SK-MEL-5 (cell line): ENCODE data around the gene FRMPD1. TPM values are rescaled to one million over a fixed set of nuclear protein-coding genes. Genes with fewer than 3 reads are reported as not detected.
"Not testable (repeated sequence)": the region's sequence is repeated elsewhere in the genome, so short reads cannot be mapped to it uniquely, and the experiment has no call there.

ENCODE experiments used
- DNase-seq: peaks from one replicate; pipeline ENCODE4 v3.0.0-alpha.2; 2016; ENCODE audit warnings: low read depth, low spot score
- in situ Hi-C: cut with HindIII; loops from 2 replicates; pipeline ENCODE4 v1.10.0; 2016; ENCODE audit warnings: low sequenced_read_pairs, high pct_unique_total_duplicates, low pct_unique_long_range_greater_than_20kb
- total RNA-seq: library from RNA; depleted of rRNA; stranded (reverse); fragments of >200 nt; shearing (Covaris generic); gene quantifications from 2 replicates; pipeline ENCODE4 v1.2.3, GENCODE V29; 2014

Gene FRMPD1
- total RNA-seq, 1 experiment from 2014 or later: not detected

- no peak for DNase-seq
- in situ Hi-C loops: no loop called here
Observed at GRCh38 chr9:37746448-37747270, 95.9 kb downstream of the FRMPD1 start.

DNA sequence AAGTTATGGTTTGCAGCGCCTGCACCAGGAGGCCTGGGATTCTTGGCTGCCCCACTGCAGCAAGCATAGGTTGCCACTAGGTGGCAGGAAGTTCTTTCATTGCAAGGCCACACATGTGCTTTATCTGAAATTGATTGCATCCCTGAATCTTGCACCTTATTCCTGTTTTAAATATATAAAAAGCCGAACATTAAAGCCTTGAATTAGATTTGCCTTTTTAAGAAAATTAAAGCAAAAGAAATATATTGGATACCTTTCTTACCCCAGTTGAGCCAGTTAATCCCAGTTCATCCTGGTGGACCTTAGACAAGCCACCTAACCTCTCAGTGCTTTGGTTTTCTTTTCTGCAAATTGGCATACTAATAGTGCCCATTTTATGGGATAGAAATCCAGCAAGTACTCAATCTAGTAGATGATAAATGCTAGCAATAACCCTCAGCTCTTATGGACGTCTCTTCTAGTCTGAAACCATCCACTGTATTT, 96.6 kb downstream of the FRMPD1 start:
- in situ Hi-C loops: no loop called here

GRCh38 chr9:37749129-37749528, 98.4 kb downstream of the FRMPD1 start:
- DNase-seq: no peak
- in situ Hi-C loops: no loop called here

More for the DNA sequence above, 96.6 kb downstream of the FRMPD1 start:
- DNase-seq: peak; percentile 68

DNA sequence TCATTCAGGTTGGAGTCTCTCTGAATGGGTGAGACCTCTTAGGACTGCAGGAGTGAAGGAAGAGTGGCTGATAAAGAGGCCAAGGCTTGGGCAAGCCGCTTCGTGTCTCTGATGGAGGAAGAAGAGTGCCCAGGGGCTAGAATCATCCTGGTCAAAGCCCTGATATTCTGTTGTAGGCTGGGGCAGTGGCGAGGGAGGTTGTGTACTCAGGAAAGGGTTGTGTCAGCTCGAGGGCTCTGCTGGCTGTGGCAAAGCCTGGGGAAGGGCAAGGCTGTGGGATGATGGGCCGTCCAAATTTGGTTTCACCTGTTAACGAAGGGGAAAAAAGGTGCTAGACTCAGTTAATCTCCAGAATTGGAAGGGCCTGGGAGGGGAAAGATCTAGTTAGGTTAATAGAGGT, 100.4 kb downstream of the FRMPD1 start:
- DNase-seq: no peak
- in situ Hi-C loops: no loop called here

DNA sequence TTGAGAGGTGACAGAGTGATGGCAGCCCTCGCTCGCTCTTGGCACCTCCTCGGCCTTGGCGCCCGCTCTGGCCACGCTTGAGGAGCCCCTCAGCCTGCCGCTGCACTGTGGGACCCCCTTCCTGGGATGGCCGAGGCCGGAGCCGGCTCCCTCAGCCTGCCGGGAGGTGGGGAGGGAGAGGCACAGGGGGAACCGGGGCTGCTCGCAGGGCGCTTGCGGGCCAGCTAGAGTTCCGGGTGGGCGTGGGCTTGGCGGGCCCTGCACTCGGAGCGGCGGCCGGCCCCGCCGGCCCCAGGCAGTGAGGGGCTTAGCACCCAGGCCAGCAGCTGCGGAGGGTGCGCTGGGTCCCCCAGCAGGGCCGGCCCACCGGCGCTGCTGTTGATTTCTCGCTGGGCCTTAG, 101.0 kb downstream of the FRMPD1 start:
- in situ Hi-C loops, DNase-seq: not testable (repeated sequence)

DNA sequence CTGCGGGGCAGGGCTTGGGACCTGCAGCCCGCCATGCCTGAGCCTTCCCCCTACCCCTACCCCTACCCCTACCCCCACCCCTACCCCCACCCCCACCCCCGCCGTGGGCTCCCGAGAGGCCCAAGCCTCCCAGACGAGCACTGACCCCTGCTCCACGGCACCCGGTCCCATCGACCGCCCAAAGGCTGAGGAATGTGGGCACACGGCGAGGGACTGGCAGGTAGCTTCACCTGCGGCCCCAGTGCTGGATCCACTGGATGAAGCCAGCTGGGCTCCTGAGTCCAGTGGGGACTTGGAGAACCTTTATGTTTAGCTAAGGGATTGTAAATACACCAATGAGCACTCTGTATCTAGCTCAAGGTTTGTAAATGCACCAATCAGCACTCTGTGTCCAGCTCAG, 101.4 kb downstream of the FRMPD1 start:
- DNase-seq, in situ Hi-C loops: not testable (repeated sequence)

GRCh38 chr9:37752642-37753488, 102.1 kb downstream of the FRMPD1 start:
- in situ Hi-C loops: no loop called here
- no peak for DNase-seq

GRCh38 chr9:37753489-37754190, 102.9 kb downstream of the FRMPD1 start, which contains the start of gene TRMT10B:
Gene TRMT10B, plus strand, starts transcription at chr9:37753805. Its CDS starts 8,127 bp downstream, at chr9:37761932.
- in situ Hi-C loops: no loop called here
- peak; percentile 69 for DNase-seq

DNA sequence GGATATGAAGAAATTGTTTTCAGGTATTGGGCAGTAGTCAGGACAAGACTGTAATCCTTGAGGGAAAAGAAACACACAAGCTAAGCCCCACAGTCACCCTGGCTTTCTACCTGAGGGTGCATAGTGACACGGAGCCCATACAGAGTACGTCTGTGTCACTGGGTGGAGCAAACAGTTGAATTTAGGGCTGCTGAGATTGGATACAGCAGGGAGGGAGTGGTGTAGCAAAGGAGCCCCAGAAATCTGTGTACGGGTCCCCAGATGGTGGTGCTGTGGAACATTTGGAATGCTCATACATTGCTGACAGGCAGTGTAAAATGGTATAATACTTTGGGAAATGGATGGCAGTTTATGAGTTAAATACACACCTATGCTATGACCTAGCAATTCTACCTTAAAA, 108.0 kb downstream of the FRMPD1 start:
- DNase-seq: no peak
- in situ Hi-C loops: no loop called here

- in situ Hi-C loops: no loop called here
- no peak for DNase-seq
Observed at GRCh38 chr9:37760416-37761161, 109.8 kb downstream of the FRMPD1 start.

DNA sequence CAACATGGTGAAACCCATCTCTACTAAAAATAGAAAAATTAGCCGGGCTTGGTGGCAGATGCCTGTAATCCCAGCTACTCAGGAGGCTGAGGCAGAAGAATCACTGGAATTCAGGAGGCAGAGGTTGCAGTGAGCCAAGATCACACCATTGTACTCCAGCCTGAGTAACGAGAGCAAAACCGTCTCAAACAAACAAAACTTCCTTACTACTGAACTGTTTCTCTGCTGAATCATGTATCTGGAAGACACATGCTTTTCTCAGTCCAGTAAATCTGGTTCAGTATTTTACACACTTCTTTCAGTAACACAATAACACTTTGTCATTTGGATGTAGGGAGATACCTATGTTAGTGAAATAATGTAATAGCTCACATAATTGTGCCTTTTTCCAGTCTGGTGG, 110.8 kb downstream of the FRMPD1 start:
- no peak for DNase-seq

GRCh38 chr9:37765263-37765662, 114.5 kb downstream of the FRMPD1 start:
- DNase-seq, in situ Hi-C loops: not testable (repeated sequence)

More for the DNA sequence above, 110.8 kb downstream of the FRMPD1 start:
- in situ Hi-C loops: no loop called here

DNA sequence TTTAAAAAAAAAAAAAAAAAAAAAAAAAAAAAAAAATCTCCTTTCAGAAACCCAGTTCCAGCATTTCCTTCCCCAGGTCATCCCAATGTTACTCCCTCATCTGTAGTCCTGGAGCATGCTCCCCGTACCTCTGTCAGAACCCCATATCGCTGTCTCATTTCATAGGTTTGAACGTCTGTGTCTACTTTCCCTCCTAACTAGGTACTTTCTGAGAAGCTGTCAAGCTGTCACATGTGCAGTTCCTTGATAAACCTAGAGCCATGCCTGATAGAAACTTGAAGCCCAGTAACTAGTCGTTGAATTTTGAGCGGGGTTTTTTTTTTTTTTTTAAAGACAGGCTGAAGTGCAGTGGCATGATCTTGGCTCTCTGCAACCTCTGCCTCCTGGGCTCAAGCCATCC, 118.6 kb downstream of the FRMPD1 start:
- in situ Hi-C loops: no loop called here
- DNase-seq: no peak

DNA sequence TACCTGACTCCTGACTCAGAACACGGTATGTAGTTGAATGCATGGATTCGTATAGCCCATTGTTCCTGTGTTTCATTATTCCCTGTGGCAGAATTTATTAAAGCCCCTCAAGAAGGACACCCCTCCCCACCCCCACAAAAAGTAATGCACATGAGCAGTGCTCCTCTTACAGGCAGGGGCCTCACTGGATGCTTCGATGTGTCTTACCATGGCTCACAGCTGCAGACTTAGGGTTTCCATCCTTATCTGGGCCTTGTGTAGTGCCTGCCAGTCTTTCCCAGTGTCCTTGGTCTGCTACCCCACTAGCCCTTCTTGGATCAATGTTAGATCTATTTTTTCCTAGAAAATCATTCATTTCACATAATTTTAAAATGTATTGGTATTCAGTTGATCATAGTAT, 119.2 kb downstream of the FRMPD1 start:
- in situ Hi-C loops: no loop called here
- DNase-seq: no peak

DNA sequence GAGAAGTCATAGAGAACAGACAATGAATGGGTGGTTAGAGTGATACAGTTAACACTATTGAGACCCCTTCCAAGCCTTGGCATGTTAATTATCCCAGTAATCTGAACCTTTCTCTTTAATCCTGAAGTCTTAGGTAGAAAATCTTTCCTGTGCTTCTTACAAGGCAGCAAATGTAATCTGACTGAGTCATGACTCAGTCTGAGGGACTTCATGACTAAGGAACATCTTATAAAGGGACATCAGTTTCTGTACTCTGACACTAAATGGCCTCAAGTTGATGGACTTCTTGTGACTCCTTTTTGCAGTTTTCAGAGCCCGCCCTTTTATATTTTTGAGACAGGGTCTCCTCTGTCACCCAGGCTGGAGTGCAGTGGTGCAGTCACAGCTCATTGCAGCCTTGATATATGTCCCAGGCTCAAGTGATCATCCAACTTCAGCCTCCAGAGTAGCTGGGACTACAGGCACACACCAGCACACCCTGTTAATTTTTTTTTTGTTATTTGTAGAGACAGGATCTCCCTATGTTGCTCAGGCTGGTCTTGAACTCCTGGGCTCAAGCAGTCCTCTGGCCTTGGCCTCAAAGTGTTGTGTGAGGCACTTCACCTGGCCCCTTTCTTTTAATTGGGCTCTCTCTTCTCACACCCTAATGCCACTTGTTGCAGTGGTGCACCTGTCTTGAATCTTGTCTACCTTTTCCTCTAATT, 124.6 kb downstream of the FRMPD1 start:
- in situ Hi-C loops: no loop called here
- DNase-seq: no peak

DNA sequence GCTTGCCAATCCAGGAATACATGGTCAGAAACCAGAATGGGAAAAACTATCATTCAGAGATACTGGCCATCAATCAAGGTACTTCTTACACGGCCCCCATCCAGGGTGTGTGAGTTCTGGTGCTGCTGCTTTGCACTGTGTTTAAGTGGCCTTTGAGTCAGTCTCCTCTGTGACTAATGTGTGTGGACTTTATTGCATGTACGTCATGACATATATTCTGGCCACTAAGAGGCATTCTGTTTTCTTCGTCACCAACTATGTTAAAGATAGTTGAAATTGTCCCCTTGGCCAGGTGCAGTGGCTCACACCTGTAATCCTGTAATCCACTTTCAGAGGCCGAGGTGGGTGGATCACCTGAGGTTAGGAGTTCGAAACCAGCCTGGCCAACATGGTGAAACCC, 125.6 kb downstream of the FRMPD1 start:
- no peak for DNase-seq
- in situ Hi-C loops: no loop called here

DNA sequence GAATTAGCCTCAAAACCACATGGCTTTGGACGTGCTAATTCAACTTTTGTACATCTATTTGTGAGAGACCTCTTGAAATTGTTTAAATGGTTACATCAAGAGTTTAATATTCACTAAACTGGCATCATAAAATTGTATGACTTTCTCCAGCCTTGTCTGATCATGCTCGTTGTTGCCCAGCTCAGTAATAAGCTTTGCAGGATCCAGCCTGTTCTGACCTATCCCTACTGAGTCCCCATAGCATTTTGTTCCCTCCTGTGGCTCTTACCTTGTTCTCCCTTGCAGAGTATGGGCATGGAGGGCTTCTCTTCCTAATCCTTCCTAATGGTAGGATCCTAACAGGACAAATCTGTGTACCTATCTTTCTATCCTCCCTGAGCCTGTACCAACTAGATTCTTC, 127.8 kb downstream of the FRMPD1 start:
- DNase-seq: no peak

More for the DNA sequence above, 127.8 kb downstream of the FRMPD1 start:
- in situ Hi-C loops: no loop called here
